HG02623 (cell line): ENCODE results near the gene TMEM31.
"Not testable (repeated sequence)": the region's sequence is repeated elsewhere in the genome, so short reads cannot be mapped to it uniquely, and the experiment has no call there.

ENCODE experiments used
- ATAC-seq: cut with Tn5 transposase; IDR thresholded peaks from one replicate; pipeline ENCODE4 v1.9.1; 2021; ENCODE audit warnings: moderate library complexity; ENCODE audit not compliant: unreplicated experiment

The TMEM31 gene

DNA sequence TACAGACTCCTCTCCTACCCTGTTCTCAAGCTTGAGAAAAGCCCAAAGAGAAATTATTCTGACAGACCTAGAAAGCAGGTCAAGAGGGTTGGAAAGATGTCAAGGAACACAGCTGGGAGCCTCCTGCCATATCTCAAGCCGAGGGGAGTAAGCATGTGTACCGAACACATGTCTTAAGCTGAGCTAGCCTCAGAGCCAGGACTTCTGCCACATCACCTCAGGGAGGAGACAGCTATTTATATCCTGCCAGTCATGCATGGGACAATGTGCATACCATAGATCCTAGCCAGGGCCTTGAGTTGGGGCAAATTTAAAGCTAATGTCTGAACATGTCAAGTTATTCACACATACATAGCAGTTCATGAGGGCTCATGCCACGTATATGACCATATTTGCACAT is 11.8 kb downstream of the TMEM31 start:
- ATAC-seq, result no peak

DNA sequence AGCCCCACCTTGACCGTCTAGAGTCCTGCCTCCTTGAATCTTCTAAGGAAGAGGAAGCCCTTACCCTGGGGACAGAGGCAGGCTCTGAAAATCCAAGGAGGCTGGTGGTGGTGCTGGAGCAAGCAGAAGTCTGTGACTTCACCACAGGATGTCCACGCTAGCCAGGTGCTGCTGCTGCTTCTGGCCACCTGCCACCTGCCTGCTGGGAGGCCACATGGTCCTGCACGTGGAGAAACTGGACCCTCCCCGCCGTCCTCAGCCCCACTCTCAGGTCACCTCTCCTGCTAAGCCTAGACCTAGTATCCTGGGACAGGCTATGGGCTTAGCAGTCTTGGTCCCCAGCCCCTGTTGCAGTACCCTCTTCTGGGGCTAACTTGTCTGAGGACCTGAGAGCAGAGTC is 15.8 kb downstream of the TMEM31 start:
- no peak for ATAC-seq

DNA sequence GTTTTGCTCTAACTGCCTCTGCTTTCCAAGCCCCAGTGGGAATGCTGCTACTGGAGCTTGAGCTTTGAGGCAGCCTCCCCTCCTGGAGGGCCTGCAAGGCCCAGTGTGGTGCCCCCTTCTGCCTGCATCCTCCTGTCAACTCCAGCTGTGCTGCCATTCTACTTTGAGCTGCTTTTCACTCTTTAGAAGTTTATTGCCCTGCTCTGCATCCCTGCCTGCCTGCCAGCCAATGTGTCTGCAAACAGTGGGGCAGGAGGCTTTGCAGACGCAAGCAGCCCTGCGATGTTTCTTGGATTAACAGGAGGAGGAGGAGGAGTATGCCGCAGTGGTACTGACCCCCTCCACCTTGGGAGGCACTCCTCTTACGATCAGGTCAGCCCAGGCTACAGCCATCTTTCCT is 16.4 kb downstream of the TMEM31 start:
- no peak for ATAC-seq

DNA sequence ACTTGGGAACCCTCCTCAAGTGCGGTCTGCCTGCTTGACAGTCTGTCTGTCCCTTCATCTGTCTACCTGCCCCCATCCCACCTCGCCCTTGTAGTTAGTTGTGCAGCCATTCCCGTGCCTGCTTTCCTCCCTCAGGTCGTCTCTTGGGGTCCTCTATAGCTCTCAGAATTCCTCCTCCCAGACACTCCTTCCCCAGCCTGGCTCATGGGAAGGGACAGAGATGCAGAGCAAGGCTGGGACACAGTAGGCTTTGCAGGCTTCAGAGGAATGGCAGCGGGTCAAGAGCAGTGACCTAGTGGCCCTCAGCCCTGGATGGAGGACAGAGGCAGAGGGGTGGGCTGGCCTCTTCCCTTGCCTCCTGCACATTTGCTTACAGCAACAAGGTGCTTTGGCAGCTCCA is 18.3 kb downstream of the TMEM31 start:
- no peak for ATAC-seq

DNA sequence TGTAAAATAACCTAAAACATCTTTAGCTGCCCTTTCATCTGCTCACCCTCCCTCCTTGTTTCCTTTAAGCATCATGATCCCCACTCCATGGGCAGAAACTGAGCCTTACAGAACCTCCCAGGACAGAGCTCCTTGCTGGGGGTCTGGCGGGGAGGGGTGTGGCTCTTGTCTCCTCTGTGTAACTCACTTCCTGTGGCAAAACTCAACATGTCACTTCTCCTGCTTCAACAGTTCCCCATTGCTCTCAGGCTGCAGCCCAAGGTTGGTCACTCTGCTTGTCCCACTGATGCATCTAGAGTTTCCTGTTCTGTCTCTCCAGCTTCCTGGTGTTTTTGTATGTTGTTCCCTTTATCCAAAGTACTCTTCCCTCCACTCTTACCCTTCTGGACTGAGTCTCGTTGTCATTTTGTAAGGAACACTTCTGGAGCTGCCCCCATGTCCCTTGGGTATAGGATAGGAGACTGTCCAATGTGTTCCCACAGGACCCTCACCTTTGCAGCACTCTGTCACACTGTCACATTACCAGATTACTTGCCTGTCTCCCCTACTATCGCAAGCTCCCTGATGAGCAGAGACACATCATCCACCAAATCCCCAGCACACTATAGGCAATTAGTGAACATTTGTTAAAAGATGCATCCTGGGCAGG is 19.6 kb downstream of the TMEM31 start:
- ATAC-seq, result no peak

DNA sequence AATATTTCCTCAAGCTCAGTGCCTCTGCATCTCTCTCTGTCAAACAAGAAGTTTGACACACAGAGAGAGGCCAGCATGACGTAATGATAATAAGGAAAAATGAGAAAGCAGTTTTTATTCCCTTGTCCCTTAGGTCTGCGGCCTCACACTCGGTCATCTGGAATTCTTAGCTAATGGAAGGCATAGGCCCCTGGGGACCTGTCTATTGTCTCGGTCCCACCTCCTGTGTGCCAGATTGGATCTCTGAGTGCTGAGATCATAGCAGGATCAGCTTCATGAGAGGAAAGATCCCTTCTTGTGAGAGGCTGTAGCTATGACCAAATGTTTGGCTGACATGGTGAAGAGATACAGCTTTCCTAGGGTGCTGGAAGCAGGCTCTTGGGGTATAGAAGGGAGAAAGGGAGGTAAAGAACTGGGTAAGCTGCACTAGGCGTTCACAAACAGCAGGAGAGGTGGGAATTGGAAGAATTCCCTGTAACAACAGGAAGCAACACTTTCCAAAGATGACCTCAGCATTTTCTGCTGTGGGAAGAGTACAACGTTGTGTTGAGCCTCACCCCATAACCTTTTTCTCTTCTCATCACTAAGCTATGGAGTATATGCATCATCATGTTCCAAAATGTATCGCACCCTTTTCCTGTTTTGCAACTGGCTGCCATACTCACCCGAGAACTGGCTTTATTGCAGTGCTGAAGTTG is 20.2 kb downstream of the TMEM31 start:
- ATAC-seq, result no peak

DNA sequence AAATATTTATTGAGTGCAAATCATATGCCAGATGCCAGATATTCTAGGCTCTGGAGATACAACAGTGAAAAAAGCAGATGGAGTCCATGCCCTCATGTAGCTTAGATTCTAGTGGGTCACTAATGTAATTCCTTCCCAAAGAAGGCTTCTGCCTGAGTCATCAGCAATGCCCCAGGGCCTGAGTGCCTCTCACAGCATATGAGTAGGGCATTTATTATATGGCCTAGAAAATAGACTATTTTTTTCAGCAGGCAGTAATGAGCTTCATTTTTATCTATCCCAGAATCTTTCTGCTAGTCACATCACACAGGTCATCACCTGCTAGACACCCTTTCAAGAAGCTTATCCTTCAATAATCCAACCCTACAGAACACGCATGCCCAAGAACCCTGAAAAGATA is 22.3 kb downstream of the TMEM31 start:
- no peak for ATAC-seq

DNA sequence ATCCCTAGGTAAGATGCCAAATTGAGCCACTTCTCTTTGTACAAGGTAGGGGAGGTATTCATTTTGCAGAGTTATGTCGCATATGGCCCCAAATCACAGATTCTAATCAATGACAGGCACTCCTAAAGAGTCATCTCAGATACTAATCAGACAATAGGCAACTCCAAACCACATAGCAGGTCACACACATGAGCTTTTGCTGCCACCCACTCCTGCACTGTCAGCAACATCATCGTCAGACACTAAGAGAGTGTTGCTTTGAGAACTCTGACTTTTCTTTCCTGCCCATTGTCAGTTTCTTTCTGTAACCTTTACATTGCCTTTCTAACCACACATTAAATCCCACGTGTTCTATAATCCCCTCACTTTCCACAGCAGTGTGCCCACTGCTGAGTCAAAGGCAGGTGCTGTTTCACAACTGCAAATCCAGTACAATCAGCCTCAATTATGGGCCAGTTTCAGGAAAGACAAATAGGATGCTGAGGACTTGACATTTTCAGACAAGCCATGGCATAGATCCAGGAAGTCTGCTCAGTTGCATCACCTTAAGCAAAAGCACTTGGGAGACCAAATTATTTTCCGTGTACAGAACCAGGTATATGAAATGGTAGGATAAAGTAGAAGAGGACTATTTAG is 23.5 kb downstream of the TMEM31 start:
- no peak for ATAC-seq

DNA sequence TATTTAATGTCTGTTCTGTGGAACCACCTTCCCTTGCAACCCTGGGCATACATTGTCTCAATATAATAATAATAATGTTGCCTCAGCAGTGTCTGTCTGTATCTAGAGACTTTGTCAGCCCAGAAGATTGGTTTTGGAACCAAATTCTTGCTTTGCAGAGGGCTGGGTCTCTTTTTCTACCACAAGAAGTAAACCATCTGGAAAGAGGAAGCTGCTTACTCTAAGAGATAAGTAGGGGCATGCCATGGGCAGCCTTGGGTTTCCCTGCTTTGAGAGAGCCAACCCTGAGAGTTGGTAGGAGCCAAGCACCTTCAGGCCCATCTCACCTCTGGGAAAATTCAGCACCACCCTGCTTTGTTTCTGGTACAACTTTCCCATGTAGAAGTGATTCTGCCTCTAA is 27.0 kb downstream of the TMEM31 start:
- ATAC-seq, result no peak

DNA sequence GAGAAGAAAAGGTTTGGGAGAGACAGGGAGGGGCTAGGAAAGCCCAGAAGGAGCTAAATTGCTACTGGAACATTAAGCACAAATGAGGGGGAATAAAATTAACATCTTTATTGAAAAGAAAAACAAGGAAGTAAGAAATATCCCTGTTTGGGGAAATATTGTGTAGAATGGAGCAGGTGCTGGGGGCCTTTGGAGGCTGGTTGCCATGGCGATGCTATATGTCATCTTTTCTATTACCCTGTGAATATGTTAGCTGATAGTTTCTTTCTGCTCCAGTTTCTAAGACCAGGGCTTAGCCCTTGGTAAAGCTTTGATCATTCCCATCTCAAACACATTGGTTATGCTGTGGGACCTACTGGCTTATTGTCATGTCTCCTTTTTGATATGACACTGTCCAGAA is 28.7 kb downstream of the TMEM31 start:
- no peak for ATAC-seq

DNA sequence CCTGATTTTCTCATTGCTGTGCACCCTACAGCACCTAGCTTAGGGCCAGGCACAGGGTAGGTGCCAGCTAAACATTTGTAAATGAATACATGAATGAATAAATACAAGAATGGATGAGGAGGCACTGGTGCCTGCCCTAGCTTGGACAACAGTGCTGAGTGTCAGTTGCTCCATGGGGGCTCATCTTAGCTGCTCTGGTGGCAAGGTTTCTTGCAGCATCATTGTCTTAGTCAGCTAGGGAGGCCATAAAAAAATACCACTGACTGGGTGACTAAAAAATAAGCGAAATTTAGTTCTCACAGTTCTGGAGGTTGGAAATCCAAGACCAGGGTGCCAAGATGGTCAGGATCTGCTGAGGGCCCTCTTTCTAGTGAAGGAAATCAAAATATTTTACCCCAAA is 31.2 kb downstream of the TMEM31 start:
- ATAC-seq, result no peak

DNA sequence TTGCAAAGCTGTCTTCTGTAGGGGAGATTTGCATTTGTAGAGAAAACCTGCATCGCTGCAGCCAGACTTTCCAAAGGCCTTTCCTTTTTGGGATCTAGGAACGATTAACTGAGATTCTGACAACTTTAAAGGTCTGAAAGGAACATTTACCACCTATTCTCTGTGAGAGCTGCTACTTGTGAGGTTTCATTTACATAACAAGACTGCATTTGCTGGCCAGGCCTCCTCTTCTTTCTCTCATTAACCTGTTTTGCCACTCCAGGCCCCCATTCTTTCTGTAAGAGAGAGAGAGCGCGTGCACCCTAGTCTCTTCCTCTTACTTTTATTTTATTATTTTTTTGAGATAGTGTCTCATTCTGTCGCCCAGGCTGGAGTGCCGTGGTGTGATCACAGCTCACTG is 31.6 kb downstream of the TMEM31 start:
- no peak for ATAC-seq

DNA sequence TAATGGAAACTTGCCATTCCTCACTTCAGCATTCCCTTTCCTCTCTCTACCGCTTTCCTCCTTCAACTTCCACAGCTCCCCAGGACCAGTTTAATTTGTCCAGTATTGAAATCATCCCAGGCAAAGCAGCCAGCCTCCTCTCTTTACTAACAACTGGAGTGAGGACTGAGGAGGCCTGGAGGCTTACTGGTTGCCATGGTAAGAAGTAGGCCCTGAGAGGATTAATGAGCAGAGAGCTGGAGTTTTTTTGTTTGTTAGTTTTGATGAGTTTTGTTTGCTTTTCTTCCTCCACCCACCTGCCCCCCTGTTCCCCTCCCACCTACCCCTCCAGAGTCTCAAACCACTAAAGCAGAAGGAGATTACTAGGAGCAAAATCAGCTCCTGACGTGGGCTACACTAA is 36.5 kb downstream of the TMEM31 start:
- no peak for ATAC-seq

DNA sequence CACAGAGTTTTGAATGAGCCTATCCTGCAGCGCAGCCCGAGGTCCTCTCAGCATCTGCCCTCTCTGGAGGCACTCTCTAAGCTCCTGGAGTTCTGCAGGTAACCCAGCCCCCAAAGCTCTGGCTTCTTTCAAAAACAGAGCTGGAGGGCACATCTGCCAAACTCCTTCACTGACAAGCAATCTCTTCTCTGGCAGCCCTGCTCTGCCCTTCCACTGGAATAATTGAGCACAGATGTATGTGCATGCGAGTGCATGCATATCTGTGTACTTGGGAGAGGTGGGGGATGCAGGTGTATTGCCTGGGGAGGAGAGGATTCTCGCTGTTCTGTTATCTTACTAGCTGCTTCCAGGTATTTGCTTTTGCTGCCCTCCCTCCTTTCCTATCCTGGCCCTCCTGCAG is 43.7 kb downstream of the TMEM31 start:
- ATAC-seq, result no peak

DNA sequence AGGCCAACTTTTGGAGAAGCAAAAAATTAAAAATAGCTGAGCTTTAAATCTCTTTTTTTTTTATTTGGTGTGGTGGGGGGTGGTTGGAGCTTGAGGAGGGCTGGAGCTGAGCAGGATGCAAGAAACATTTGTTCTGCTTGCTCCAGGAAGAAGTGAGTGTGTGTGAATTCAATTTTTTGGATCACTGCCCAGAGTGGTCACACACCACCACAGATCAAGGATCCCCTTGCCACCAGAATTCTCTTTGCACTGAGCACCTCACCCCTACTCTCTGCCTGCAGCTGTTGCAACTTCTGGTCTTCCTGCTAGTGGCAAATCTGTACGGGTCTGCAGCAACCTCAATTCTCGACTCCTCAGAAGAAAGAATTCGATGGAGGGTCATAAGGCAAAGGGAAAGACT is 46.0 kb downstream of the TMEM31 start:
- no peak for ATAC-seq

DNA sequence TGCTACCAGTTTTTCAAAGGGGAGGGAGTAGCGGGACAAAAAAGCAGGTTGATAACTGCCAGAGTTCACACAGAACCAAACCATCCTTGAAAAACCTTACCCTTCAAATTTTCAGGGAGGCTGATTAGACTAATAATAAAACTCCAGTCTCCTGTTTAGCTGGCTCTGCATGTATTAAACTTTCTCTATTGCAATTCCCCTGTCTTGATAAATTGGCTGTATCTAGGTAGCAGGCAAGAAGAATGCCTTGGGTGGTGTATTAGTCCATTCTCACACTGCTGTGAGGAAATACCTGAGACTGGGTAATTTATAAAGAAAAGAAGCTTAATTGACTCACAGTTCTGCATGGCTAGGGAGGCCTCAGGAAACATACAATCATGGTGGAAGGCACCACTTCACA is 47.8 kb downstream of the TMEM31 start:
- no peak for ATAC-seq

DNA sequence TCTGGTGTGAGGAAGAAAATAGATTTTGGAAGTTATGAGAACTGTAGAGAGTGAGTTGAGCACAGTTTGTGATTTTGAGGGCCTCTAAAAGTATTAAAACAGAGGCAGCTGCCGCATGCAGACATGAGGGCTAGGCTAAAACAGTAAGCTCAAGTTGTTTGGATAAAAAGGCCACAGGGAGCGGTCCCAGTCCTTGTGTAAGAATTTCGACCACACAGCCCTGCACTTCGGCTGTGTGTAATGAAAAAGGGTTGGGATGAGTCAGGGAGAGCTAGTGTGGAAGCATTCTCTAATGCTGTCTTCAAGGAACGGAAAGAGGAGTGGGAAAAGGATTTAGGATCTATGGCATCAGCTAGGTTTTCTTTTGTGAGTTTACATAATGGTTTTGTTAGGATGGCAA is 52.8 kb downstream of the TMEM31 start:
- not testable (repeated sequence) for ATAC-seq
